GM19328 (cell line): ENCODE results near the gene APOH.
"Not testable (repeated sequence)": the region's sequence is repeated elsewhere in the genome, so short reads cannot be mapped to it uniquely, and the experiment has no call there.

Experiments used
- ATAC-seq: cut with Tn5 transposase; IDR thresholded peaks from one replicate; pipeline ENCODE4 v1.9.1; 2021; ENCODE audit warnings: mild to moderate bottlenecking, moderate library complexity; ENCODE audit not compliant: unreplicated experiment

APOH gene, protein sequence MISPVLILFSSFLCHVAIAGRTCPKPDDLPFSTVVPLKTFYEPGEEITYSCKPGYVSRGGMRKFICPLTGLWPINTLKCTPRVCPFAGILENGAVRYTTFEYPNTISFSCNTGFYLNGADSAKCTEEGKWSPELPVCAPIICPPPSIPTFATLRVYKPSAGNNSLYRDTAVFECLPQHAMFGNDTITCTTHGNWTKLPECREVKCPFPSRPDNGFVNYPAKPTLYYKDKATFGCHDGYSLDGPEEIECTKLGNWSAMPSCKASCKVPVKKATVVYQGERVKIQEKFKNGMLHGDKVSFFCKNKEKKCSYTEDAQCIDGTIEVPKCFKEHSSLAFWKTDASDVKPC

DNA sequence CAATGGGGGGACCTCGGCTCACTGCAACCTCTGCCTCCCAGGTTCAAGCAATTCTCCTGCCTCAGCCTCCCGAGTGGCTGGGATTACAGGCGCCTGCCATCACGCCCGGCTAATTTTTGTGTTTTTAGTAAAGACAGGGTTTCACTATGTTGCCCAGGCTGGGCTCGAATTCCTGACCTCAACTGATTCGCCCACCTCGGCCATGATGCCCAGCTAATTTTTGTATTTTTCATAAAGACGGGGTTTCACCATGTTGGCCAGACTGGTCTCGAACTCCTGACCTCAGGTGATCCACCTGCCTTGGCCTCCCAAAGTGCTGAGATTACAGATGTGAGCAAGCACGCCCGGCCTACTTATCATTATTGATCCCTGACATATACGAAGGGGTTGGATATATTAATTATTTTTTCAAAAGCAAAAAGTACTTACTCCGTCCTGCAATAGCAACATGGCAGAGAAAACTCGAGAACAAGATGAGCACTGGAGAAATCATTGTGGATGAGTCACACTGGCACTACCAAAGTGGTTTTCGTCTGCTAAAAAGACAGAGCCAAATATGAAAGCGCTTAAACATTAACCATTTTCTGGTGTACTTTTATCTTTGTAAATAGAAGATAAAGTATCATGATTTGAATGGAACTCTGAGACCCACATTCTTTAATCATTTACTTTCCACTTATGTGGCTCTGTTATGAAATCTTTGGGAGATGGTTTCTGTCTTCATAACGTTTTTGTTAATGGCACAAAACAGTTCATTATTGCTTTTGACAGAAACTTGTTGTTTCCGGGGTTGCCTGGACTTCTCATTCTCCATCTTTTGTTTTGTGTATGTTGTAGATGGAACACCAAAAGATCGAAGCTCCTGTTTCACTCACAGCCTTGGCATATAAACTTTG, at the start of gene APOH:
Gene APOH, minus strand, starts transcription at position 529 of the 896 bp plus-strand sequence. Its CDS starts 36 bp downstream, at position 493.
- no peak for ATAC-seq

DNA sequence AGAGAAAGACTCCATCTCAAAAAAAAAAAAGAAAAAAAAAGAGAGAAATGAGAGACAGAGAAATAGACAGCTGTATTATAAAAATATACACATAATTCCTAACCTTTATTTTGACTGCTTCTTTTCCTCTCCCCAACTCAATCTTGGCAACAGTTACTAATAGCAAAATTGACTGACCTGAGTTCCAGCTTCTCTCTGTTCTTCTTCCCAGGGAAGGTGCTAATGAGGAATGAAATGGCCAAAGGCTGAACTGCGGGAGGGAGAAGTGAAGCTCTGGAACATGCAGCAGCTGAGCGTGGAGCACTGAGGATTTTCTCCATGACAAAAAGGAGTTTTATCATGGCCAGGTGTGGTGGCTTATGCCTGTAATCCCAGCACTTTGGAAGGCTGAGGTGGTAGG, 48.0 kb upstream of the APOH start:
- no peak for ATAC-seq

GRCh38 chr17:66276328-66276937, 47.2 kb upstream of the APOH start:
- ATAC-seq: no peak

DNA sequence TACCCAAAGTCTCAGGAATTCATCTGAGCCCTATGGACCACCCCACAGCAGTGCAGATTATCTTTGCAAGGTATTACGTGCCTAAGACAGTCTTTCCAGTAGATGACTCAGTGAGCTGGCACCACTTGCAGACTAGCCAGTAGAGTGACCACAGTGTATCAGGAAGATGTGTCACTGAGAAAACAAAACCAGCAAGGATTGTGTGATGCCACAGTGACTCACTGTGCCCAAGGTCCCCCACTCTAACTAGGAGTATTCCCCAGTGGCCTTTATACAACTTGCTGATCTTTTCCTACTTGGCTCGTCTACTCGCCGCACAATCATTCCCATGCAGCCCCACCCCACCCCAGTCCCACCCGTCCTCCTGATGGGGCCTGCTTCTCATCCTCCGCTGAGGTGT, 46.4 kb upstream of the APOH start:
- ATAC-seq: no peak

DNA sequence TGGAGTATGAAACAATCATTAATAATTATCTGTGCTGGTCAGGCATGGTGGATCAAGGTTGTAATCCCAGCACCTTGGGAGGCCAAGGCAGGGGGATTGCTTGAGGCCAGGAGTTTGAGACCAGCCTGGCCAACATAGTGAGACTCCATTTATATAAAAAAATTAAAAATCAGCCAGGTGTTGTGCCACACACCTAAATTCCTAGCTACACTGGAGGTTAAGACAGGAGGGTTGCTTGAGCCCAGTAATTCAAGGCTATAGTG, 44.3 kb upstream of the APOH start:
- no peak for ATAC-seq

- ATAC-seq: no peak
Measured at GRCh38 chr17:66272811-66273585, 43.8 kb upstream of the APOH start.

DNA sequence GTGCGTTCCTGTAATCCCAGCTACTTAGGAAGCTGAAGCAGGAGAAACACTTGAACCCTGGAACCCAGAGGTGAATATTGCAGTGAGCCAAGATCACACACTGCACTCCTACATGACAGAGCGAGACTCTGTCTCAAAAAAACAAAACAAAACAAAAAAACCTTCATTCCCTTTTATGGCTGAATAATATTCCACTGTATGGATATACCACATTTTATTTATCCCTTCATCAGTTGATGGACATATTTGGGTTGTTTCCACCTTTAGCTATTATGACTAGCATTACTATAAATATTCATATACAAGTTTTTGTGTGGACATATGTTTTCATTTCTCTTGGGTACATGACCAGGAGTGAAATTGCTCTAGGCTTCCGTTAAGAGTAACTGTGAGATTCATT, 42.3 kb upstream of the APOH start:
- no peak for ATAC-seq

DNA sequence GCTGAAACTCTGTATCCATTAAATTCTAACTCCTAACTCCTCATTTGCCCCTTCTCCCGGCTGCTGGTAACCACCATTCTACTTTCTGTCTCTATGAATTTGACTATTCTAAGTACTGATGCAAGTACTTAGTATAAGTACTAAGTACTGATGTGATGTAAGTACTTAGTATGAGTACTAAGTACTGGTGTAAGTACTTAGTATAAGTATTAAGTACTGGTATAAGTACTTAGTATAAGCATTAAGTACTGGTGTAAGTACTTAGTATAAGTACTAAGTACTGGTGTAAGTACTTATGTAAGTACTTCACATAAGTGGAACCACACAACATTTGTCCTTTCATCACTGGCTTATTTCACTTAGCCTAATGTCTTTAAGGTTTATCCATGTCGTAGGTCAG, 40.9 kb upstream of the APOH start:
- ATAC-seq: no peak

DNA sequence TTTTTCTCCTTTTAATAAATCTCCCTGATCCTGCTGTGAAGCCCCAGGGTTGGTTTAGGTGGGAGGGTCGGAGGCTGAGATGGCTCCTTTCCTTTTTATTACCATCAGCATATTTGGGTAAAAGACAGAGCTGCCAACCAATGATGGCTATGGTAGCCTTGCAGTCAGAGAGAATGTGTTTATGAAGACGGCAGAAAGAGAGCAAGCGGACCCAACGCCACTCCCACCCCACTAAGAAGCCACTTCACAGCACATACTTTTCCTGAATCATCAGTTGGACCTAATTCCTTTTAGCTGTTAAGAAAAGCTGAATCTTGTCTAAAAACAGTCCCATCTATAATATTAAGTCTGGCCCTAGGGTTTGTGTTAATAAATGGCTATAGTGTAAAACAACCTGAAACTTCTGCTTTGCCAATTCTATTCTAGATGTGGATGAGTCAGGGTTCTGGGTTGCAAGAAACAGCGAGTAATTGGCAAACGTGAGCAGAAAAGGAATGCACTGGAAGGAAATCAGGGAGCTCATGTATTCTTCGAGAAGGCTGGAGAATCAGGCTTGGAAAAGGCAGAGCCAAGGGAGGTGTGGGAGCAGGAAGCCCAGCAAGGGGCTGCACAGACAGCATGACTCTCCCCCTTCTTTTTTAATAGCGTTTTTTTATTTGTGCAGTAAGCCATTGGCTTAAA, 39.2 kb upstream of the APOH start:
- no peak for ATAC-seq

DNA sequence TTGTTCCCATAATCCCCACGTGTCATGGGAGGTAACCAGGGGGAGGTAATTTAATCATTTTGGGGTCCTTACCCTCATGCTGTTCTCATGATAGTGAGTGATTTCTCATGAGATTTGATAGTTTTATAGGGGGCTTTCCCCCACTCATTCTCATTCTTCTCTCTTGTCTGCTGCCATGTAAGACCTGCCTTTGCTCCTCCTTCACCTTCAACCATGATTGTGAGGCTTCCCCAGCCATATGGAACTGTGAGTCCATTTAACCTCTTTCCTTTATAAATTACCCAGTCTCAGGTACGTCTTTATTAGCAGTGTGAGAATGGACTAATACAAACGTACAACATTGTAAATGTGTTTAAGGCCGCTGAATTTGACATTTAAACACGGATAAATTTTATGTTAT, 35.5 kb upstream of the APOH start:
- ATAC-seq: no peak

- ATAC-seq: no peak
Measured at GRCh38 chr17:66262767-66263166, 33.6 kb upstream of the APOH start.

DNA sequence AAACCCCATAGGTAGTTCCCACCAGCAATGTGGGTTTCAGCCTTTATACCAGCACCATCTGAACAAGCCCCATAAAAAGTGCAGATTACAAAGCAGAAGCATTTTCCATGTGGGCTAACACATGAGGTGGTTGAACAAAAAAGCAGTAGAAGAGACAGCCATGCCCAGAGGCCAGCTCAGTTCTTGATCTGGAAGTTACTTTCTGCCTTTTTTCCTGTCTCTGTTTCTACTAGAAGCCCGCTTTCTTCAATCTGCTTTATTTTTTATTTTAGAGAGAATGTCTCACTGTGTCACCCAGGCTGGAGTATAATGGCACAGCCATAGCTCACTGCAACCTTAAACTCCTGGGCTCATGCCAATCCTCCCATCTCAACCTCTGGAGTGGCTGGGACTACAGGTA, 31.5 kb upstream of the APOH start:
- no peak for ATAC-seq

GRCh38 chr17:66260275-66260674, 31.1 kb upstream of the APOH start:
- ATAC-seq: no peak

- no peak for ATAC-seq
Measured at GRCh38 chr17:66255527-66255971, 26.3 kb upstream of the APOH start.

DNA sequence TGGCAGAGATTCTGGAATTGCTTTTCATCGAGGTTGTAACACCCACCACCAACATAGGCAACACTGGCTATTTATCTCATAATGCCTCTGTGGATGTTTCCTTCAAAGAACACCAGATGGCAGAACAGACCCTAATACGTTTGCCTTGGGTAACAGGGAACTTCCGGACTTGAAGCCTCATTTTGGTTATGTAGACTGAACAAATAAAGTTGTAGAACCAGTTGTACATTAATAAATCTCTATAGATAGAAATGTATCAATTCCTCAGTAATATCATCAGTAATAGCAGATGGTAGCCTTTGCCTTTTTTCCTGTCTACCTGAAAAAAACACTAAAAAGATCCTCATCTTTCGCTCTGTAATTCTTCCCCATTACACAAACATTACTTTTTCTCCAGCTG, 25.9 kb upstream of the APOH start:
- ATAC-seq: no peak

DNA sequence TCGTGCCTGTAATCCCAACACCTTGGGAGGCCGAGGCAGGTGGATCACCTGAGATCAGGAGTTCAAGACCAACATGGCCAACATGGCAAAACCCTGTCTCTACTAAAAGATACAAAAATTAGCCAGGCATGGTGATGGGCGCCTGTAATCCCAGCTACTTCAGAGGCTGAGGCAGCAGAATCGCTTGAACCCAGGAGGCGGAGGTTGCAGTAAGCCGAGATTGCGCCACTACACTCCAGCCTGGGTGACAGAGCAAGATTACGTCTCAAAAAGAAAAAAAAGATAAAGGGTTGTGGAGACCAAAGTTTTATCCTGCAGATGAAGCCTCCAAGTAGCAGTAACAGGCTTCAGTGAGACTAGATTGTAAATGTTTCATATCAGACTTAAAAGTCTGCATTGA, 24.2 kb upstream of the APOH start:
- not testable (repeated sequence) for ATAC-seq

DNA sequence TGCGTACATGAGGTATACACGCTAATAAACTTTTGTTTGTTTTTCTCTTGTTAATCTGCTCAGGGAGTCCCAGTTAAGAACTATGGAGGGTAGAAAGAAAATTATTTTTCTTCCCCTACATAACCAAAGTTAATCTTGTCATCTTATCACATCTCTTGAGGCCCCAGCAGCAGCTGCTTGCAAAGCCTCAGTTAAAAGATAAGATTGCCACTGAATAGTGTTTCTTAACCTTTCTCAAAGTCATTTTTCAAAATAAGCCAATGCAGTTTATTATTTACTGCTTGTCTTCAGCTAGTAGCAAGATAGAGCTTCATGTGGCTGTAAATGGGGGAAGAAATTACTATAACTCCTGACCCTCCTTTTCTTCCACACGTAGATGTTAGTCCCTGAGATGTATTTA, 21.5 kb upstream of the APOH start:
- no peak for ATAC-seq

- no peak for ATAC-seq
Measured at GRCh38 chr17:66248285-66248684, 19.1 kb upstream of the APOH start.

DNA sequence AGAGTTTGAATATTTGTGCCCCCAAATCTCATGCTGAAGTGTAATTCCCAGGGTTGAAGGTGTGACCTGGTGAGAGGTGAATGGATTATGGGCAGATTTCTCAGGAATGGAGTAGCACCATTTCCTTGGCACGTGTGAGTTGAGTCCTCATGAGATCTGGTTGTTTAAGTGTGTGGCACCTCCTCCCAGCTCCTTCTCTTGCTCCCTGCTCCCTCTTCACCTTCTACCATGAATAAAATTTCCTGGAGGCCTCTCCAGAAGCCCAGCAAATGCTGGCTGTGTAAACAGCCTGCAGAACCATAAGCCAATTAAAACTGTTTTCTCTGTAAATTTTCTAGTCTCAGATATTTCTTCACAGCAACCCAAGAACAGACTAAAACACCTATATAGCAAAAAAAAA, 12.6 kb upstream of the APOH start:
- ATAC-seq: no peak

- ATAC-seq: no peak
Measured at GRCh38 chr17:66240630-66241029, 11.4 kb upstream of the APOH start.

GRCh38 chr17:66240013-66240412, 10.8 kb upstream of the APOH start:
- no peak for ATAC-seq
